ENCODE results near the gene ZCCHC12. TPM values are rescaled to one million over a fixed set of nuclear protein-coding genes. Genes with fewer than 3 reads are reported as not detected.

The ZCCHC12 gene
- total and polyA plus RNA-seq, 9 of the 15 experiments (the other 6 are each of a cell fraction or from before 2014, with no cell fraction given), result 0.07 to 0.15 TPM; not detected in 7

DNA sequence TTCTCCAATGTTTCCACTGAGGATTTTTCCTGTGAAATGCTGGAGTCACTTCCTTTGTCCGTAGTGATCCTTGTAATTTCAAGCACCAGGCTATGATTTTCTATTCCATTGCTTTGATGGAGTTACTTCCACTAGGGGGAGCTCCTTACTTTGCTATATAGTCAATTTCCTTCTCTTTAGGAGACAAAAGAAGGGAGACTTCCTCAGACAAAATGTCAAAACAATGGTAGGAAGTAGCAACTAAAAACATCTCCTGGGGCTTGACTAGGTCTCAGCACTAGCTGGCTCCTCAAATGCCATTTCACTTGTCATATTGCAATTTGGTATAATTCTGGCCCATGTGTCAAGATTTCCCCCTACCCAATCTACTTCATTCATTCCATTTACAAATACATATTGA, 24.1 kb downstream of the ZCCHC12 start:
- no peak overlapping the region for H3K9ac ChIP-seq (ENCODE audit: insufficient read depth in 1 of 2, low read depth in 2 of 2, low read length in 2 of 2)
- H3K27ac ChIP-seq (ENCODE audit: extremely low read depth, low read depth, low read length), result no peak overlapping the region
- no peaks in the 10 kb centered on the region for H3K9me3 ChIP-seq (replicated peaks; ENCODE audit: control insufficient read depth, insufficient read depth, low read depth, low read length)
- no TSS peak for BruUV-seq (replicated peaks)
- no peak overlapping the region for H3K4me3 ChIP-seq
- H3K4me1 ChIP-seq (replicated peaks in 1 of 2; ENCODE audit: control insufficient read depth in 2 of 2, insufficient read depth in 2 of 2, low read length in 2 of 2), result no peaks in the 10 kb centered on the region
- H4K20me1 ChIP-seq (replicated peaks; ENCODE audit: control insufficient read depth, insufficient read depth, low read length), result no peaks in the 10 kb centered on the region
- in situ Hi-C loops (cut with MboI), result loop anchor here (10.0 to 25.0 kb wide), 2 partner anchors 147 to 365 kb away; no protein-coding TSS in a partner anchor
- intact Hi-C loops (cut with micrococcal nuclease), result loop anchor here (1.0 to 2.0 kb wide), 2 partner anchors 220 to 371 kb away; no protein-coding TSS in a partner anchor
- FAIRE-seq, result peak; percentile 64
- H3K27me3 ChIP-seq (ENCODE audit: control insufficient read depth in 2 of 2, insufficient read depth in 2 of 2, low read length in 2 of 2), result no peaks in the 10 kb centered on the region; a peak in 2 of 5 replicates
- ChIA-PET CTCF (ENCODE audit: low intra/inter-chr PET ratio) (interaction anchor here (0.6 to 2.7 kb wide), 5 partner anchors 162 to 370 kb away, joined by 3 to 14 read pairs (median 3); no protein-coding TSS in a partner anchor), POLR2A (interaction anchor here (0.8 kb wide), 1 partner anchor 10 kb away, joined by 3 read pairs; no protein-coding TSS in a partner anchor)
- H3K9me1 ChIP-seq (ENCODE audit: control insufficient read depth, insufficient read depth, low read length), result no peaks in the 10 kb centered on the region
- H3K36me3 ChIP-seq (ENCODE audit: control insufficient read depth, insufficient read depth, low read length), result no peaks in the 10 kb centered on the region
- peak; percentile 34 to 65 (median 51) for DNase-seq (ENCODE audit: extremely low read depth in 1 of 4, low spot score in 3 of 4)
- WGBS (ENCODE audit: insufficient coverage, low coverage, missing lambda C conversion rate), result 0% methylated on average over 1 of the region's 1 CpG
- no peak overlapping the region for H2AFZ ChIP-seq (ENCODE audit: low read depth, low read length)
- peak; percentile 82 for ATAC-seq
- H3K79me2 ChIP-seq (ENCODE audit: control insufficient read depth, insufficient read depth, low read length), result no peaks in the 10 kb centered on the region
- no peak overlapping the region for H3K4me2 ChIP-seq (ENCODE audit: insufficient read depth, low read length)
- TF ChIP-seq, protein P1, sequence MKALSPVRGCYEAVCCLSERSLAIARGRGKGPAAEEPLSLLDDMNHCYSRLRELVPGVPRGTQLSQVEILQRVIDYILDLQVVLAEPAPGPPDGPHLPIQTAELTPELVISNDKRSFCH (CRISPR knock-in tag; IDR thresholded peaks at IDR 0.05), result no peak
- TF ChIP-seq, protein P1 (tag; IDR thresholded peaks at IDR 0.05), result no peak
- TF ChIP-seq SNRNP70 (optimal IDR thresholded peaks at IDR 0.05; ENCODE audit: low read depth, low read length) (no peak), SMC3 (conservative IDR thresholded peaks at IDR 0.05; ENCODE audit: insufficient read depth, low read depth, low read length) (peak; percentile 59; the same call in 1 of the 2 replicates), GABPB2 (CRISPR knock-in tag; conservative IDR thresholded peaks at IDR 0.05) (no peak), ZKSCAN1 (IDR thresholded peaks at IDR 0.05; ENCODE audit: low read depth, low read length) (no peak), RBM39 (optimal IDR thresholded peaks at IDR 0.05; ENCODE audit: low read depth, low read length) (no peak), KDM1A (IDR thresholded peaks at IDR 0.05) (no peak)
- TF ChIP-seq, protein P2, sequence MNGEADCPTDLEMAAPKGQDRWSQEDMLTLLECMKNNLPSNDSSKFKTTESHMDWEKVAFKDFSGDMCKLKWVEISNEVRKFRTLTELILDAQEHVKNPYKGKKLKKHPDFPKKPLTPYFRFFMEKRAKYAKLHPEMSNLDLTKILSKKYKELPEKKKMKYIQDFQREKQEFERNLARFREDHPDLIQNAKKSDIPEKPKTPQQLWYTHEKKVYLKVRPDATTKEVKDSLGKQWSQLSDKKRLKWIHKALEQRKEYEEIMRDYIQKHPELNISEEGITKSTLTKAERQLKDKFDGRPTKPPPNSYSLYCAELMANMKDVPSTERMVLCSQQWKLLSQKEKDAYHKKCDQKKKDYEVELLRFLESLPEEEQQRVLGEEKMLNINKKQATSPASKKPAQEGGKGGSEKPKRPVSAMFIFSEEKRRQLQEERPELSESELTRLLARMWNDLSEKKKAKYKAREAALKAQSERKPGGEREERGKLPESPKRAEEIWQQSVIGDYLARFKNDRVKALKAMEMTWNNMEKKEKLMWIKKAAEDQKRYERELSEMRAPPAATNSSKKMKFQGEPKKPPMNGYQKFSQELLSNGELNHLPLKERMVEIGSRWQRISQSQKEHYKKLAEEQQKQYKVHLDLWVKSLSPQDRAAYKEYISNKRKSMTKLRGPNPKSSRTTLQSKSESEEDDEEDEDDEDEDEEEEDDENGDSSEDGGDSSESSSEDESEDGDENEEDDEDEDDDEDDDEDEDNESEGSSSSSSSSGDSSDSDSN (IDR thresholded peaks at IDR 0.05; ENCODE audit: borderline replicate concordance in 1 of 2, low read depth in 2 of 2, low read length in 2 of 2), result no peak
- TF ChIP-seq, protein P3, sequence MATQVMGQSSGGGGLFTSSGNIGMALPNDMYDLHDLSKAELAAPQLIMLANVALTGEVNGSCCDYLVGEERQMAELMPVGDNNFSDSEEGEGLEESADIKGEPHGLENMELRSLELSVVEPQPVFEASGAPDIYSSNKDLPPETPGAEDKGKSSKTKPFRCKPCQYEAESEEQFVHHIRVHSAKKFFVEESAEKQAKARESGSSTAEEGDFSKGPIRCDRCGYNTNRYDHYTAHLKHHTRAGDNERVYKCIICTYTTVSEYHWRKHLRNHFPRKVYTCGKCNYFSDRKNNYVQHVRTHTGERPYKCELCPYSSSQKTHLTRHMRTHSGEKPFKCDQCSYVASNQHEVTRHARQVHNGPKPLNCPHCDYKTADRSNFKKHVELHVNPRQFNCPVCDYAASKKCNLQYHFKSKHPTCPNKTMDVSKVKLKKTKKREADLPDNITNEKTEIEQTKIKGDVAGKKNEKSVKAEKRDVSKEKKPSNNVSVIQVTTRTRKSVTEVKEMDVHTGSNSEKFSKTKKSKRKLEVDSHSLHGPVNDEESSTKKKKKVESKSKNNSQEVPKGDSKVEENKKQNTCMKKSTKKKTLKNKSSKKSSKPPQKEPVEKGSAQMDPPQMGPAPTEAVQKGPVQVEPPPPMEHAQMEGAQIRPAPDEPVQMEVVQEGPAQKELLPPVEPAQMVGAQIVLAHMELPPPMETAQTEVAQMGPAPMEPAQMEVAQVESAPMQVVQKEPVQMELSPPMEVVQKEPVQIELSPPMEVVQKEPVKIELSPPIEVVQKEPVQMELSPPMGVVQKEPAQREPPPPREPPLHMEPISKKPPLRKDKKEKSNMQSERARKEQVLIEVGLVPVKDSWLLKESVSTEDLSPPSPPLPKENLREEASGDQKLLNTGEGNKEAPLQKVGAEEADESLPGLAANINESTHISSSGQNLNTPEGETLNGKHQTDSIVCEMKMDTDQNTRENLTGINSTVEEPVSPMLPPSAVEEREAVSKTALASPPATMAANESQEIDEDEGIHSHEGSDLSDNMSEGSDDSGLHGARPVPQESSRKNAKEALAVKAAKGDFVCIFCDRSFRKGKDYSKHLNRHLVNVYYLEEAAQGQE (IDR thresholded peaks at IDR 0.05; ENCODE audit: borderline replicate concordance), result peak; percentile 67; the same call in 1 of the 2 replicates
- TF ChIP-seq, protein P3 (CRISPR knock-in tag; IDR thresholded peaks at IDR 0.05; ENCODE audit: low read depth), result no peak
